HG02885 (cell line): Measurements from ENCODE around the gene CCDC24.

ENCODE experiments used
- ATAC-seq: cut with Tn5 transposase; IDR thresholded peaks from one replicate; pipeline ENCODE4 v1.9.1; 2021; ENCODE audit warnings: mild to moderate bottlenecking; ENCODE audit not compliant: unreplicated experiment, poor library complexity

Gene CCDC24

DNA sequence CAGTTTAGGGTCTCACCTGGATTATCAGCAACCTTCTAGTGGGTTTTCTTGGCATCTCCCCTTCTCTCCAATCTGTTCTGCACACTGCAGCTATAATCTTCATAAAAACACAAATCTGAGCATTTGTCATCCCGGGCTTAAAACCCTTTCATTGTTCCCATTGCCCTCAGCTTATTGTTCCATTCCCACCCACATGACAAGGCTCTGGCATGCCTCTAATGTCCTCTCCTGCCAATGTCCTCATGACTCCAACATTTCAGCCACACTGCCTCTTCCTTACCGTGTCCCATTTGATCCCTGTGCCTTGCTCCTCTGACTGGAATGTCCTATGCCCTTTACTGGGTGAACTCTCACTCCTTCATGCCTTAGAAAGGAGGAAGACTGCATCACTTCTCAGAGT is 29.1 kb upstream of the CCDC24 start:
- no peak for ATAC-seq

- no peak for ATAC-seq
These were observed 28.4 kb upstream of the CCDC24 start for GRCh38 chr1:43963006-43963405.

DNA sequence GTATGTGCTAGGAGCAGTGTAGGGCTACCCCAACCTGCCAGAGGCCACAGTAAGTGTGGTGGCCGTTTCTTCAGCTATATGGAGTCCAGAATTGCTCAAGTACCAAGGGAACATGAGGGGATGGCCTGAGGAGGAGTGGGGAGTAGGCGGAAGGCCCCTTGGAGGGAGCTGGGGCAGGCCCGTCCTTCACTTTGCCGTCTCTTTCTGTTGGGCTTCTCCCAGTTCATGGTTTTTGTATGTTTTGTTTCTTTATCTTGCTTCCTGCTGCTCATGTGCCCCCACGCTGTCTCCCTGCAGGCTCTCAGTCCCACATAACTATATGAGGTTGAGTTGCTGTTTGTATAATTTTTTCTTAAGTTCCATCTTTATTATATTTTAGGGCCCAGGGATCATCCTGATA is 27.5 kb upstream of the CCDC24 start:
- no peak for ATAC-seq

GRCh38 chr1:43965316-43965715 is 26.1 kb upstream of the CCDC24 start:
- ATAC-seq: no peak

- no peak for ATAC-seq
These were observed 23.0 kb upstream of the CCDC24 start for GRCh38 chr1:43968348-43968948.

DNA sequence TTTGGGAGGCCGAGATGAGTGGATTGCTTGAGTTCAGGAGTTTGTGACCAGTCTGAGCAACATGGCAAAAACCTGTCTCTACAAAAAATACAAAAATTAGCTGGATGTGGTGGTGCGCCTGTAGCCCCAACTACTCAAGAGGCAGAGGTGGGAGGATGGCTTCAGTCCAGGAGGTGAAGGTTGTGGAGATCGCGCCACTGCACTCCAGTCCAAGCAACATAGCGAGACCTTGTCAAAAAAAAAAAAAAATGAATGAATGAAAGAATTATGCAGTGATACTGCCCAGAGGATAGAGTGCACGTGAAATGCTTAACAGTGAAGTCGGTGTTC is 22.0 kb upstream of the CCDC24 start:
- ATAC-seq: no peak

DNA sequence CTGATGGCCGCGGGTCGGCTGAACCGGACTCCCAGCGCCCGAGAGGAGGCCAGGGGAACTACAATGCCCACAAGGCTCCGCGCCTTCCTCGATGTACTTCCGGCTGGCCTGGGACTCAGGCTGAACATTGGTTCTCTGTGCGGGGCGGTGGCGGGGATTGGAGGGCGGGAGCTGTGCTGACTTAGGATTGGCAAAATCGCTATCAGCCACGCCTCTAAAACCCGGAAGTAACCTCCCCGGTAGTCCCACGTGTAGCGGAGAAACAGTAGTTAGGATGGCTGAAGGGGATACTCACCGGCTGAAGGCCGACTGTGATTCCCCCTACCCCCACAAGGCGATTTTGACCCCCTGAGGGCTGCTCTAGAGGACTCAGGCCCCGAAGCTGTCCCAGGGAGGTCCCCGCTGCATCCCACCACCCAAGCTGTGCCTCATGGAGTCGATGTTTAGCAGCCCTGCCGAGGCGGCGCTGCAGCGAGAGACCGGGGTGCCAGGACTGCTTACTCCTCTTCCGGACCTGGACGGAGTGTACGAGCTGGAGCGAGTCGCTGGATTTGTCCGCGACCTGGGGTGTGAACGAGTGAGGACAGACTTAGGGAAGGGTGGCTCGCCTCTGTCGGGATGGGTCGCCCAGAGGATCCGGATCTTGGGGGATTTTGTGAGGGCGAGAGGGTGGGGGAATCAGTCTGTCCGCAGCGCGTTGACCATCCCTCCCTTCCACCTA is 21.5 kb upstream of the CCDC24 start, which contains the start of gene DPH2:
Gene DPH2, plus strand, starts transcription at position 265 of the 721 bp plus-strand sequence. Its CDS starts 166 bp downstream, at position 431.
- ATAC-seq: peak; percentile 90

GRCh38 chr1:43970502-43970901 is 20.9 kb upstream of the CCDC24 start:
- no peak for ATAC-seq

DNA sequence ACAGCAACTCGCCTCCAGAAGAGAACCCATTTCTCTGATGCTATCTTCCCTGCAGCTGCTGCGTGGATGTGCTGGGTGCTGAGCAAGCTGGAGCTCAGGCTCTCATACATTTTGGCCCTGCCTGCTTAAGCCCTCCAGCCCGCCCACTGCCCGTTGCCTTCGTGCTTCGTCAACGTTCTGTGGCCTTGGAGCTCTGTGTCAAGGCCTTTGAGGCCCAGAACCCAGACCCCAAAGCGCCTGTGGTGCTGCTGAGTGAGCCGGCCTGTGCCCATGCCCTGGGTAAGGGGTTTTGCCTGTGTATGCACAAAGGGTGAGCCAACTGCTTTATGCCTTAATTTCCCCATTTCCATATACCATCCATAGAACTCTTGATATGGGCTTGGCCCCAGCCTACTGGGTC is 20.5 kb upstream of the CCDC24 start:
- no peak for ATAC-seq

DNA sequence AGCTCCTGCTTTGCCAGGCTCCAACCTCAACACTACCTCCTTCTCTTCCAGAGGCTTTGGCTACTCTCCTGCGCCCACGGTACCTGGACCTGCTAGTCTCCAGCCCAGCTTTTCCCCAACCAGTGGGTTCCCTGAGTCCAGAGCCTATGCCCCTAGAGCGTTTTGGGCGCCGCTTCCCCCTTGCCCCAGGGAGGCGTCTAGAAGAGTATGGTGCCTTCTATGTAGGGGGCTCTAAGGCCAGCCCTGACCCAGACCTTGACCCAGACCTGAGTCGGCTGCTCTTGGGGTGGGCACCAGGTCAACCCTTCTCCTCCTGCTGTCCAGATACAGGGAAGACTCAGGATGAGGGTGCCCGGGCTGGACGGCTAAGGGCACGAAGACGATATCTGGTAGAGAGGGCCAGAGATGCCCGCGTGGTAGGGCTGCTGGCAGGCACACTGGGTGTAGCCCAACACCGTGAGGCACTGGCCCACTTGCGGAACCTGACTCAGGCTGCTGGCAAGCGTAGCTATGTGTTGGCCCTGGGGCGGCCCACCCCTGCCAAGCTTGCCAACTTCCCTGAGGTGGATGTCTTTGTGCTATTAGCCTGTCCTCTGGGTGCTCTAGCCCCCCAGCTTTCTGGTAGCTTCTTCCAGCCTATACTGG is 19.9 kb upstream of the CCDC24 start:
- no peak for ATAC-seq

DNA sequence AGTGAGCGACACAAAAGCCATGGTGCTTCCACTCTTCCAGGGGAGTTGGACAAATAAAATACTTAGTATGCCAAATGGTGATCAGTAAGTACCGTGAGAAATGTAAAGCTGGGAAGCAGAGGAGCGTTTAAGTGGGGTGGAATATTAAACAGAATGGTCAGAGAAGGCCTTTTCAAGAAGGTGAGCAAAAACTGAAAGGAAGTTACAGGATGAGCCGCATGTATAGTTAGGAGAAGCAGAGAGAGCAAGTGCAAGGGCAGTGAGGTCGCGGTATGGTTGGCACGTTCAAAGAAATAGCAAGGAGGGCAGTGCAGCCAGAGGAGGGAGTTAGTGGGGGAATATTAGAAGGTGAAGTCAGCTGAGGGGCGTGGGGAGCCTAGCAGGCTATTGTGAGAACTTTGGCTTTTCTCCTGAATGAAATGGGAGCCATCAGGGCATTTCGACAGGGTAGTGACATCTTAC is 17.4 kb upstream of the CCDC24 start:
- no peak for ATAC-seq

DNA sequence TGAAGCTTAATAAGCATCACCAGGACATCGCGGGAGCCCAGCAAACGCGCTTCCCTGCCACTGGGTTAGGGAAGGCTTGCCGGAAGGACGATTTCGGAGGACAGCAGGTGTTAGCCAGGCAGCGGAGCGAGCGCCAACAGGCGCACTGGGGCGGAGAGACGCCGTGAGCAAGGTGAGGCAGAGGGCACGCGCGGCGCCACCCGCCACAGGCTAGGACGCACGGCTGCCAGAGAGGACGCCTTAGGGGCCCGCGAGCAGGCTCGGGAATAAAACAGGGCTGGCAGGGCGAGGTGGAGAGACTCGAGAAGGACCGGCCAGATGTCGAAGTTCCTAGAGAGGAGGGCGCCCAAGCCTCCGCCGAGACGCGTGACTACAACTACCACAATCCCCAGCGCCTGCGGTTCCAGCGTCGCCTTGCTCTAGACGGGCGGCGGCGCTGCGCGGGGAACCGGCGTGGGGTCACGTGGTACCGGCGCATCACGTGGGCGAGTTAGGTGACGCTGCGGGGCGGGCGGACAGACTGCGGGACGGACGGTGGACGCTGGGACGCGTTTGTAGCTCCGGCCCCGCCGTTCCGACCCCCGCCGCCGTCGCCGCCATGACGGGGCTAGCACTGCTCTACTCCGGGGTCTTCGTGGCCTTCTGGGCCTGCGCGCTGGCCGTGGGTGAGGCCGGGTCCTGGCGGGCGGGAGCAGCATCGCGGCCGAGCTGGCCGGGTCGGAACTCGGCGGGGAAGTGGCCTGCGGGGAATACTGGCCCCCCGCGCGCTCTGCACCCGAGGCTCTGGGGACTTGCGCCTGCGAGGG is 16.8 kb upstream of the CCDC24 start, which contains the start of gene ATP6V0B:
Gene ATP6V0B, plus strand, starts transcription at position 518 of the 806 bp plus-strand sequence. Its CDS starts 81 bp downstream, at position 599.
- ATAC-seq: peak; percentile 69

DNA sequence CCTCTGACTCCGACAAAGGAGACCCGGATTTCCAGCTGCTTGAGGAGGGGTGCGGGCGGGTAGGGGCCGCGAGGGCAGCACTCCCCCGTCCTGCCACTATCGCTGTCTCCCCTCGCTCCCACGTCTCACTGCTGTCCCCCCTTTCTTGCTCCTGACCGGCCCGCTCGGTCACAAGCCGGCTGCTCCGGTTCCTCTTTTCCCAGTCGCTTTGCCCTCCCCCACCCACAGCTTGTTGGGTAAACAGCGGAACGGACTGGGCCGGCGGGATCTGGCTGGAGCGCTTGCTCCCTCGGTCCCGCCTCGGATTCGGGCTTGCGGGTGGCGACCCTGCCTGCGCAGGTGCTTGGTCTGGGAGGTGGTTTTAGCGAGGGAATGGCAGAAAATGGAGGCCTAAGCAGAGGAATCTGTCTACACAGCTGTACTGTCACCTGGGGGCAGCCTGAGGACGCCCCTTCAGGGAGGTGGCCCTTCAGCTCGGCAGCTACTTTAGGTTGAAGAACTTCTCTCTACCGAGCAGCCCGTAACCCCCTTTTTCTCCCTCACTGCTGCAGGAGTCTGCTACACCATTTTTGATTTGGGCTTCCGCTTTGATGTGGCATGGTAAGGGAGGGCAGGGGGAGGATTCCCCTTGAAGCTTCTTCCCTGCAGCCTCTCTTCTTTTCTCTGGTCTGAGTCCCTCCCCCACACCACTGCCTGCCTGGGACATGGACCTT is 16.0 kb upstream of the CCDC24 start:
- ATAC-seq: peak; percentile 4

DNA sequence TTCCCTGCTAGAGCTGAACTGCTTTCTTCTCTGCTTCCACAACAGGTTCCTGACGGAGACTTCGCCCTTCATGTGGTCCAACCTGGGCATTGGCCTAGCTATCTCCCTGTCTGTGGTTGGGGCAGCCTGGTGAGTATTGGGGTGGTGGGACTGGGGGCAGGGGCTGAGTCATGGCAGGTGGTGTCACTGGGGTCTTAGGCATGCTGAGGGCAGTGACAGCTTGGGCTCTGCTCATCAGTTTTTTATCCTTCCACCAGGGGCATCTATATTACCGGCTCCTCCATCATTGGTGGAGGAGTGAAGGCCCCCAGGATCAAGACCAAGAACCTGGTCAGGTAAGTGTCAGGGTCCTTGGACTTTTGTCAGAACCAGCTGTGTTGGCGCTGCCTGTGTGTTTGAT is 15.4 kb upstream of the CCDC24 start:
- ATAC-seq: no peak

DNA sequence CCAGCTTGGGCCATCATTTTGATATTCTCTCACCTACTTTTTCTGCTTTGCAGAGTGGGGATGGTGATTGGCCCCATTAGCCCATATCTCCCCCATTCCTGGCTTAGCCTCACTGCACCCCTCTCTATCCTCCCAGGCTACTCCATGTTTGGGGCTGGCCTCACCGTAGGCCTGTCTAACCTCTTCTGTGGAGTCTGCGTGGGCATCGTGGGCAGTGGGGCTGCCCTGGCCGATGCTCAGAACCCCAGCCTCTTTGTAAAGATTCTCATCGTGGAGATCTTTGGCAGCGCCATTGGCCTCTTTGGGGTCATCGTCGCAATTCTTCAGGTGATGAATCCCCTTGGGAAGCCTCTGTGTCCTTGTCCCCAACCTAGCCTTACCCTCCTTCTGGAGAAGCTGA is 14.5 kb upstream of the CCDC24 start:
- no peak for ATAC-seq

DNA sequence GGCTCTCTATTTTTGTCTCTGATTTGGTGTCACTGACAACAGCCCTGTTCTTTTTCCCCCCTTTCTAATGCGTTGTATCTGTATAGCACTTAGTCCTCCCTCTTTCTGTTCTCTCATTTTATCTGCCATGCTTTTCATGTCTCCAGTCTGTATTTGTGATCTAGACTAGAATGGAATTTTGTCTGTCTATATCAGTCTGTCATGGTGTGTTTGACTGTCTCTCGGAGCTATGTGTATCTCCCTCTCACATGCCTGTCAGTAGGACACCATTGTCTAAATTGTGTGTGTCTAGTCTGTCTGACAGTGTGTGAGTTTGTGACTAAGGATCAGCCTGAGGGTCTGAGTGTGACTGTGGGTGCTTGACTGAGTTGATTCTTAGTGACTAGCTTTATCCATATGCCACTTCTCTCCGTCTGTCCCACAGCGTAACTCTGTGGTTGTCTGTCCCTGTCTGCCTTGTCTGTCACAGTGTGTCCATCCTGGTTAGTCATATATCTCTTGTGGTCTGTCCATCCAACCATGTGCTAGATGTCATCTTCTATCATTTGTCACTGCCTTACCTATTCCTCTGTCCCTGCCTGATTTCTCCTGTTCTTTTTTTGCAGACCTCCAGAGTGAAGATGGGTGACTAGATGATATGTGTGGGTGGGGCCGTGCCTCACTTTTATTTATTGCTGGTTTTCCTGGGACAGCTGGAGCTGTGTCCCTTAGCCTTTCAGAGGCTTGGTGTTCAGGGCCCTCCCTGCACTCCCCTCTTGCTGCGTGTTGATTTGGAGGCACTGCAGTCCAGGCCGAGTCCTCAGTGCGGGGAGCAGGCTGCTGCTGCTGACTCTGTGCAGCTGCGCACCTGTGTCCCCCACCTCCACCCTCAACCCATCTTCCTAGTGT is 13.8 kb upstream of the CCDC24 start:
- ATAC-seq: no peak

DNA sequence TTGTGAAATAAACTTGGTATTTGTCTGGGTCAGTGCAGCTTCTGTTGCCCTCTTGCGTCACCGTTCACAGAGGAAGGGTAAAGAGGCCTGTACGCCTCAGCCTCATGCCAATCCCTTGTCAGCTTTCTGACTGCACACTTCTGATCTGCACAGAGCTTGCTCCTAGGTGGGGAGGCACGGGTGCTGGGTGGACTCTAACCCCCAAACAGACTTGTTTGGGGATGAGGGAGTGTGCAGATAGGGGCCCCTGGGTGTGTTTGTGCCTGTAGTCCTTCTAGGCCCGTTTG is 13.2 kb upstream of the CCDC24 start:
- ATAC-seq: no peak

DNA sequence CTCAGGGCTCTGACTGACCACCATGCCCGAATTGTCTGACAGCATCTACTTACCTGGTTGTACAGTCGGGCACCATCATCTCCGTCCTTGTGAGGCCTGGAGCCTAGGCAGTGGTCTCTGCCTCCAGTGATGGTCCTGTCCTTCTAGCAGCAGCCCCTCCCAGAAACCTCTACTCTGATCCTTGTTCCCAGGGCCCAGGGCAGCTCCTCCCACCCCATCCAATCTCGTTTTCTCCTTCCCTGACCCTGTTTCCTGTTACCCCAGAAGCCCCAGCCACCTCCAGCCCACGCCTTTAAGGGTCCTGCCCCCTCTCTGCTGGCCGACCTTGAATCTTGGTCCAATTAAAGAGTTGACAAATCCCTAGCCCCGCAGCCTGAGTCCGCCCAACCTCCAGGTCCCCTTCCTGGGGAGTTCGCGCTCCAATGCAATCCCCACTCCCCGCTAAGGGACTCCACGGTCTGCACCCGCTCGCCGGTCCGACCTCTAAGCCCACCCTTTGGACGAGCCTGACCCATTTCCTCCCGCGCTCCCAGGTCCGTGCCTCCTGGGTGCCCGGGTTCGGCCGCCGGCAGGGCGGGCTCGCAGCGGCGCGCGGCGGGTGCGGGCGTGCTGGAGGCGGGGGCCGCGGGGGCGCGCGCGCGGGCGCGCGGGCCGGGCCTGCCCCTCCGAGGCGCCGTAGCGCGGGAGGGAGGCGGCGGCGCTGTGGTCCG is 12.7 kb upstream of the CCDC24 start, which contains the start of gene B4GALT2:
Gene B4GALT2, plus strand, starts transcription at position 660 of the 710 bp plus-strand sequence. CDS start 1,951 bp downstream, outside the sequence.
- peak; percentile 31 for ATAC-seq

- ATAC-seq: no peak
These were observed 12.2 kb upstream of the CCDC24 start for GRCh38 chr1:43979261-43979527.
